Measurements from ENCODE around the gene ZMIZ1.
"Not testable (repeated sequence)": the region's sequence is repeated elsewhere in the genome, so short reads cannot be mapped to it uniquely, and the experiment has no call there.

Gene ZMIZ1

GRCh38 chr10:79277579-79278269 lies 209.0 kb downstream of the ZMIZ1 start:
- no peak overlapping the region for H3K9ac ChIP-seq (ENCODE audit: low read depth in 1 of 2, low read length in 2 of 2)
- peaks cover 16 to 51% of the 10 kb centered on the region in 2 donors for H3K36me3 ChIP-seq (ENCODE audit: control insufficient read depth in 1 of 2, insufficient read depth in 2 of 2, low read length in 2 of 2)
- H3K4me1 ChIP-seq (ENCODE audit: control insufficient read depth in 1 of 2, insufficient read depth in 2 of 2, low read length in 2 of 2), result peaks cover 9 to 15% of the 10 kb centered on the region in 2 donors

GRCh38 chr10:79279047-79279446 lies 210.3 kb downstream of the ZMIZ1 start:
- not testable (repeated sequence) for H3K4me3 ChIP-seq (ENCODE audit: low read depth in 1 of 2, low read length in 2 of 2); H3K9ac ChIP-seq (ENCODE audit: low read depth in 1 of 2, low read length in 2 of 2); H3K27ac ChIP-seq (ENCODE audit: low read depth, low read length); H3K9me3 ChIP-seq (ENCODE audit: control insufficient read depth in 1 of 2, low read length in 2 of 2); H3K27me3 ChIP-seq (ENCODE audit: control insufficient read depth in 1 of 2, insufficient read depth in 2 of 2, low read length in 2 of 2)
- Histone ChIP-seq H3K4me1 (ENCODE audit: control insufficient read depth in 1 of 2, insufficient read depth in 2 of 2, low read length in 2 of 2) (peaks cover 13 to 15% of the 10 kb centered on the region in 2 donors), H3K36me3 (ENCODE audit: control insufficient read depth in 1 of 2, insufficient read depth in 2 of 2, low read length in 2 of 2) (peaks cover 16 to 55% of the 10 kb centered on the region in 2 donors)

More at GRCh38 chr10:79277579-79278269, 209.0 kb downstream of the ZMIZ1 start:
- H3K9me3 ChIP-seq (ENCODE audit: control insufficient read depth in 1 of 2, low read length in 2 of 2), result no peaks in the 10 kb centered on the region
- H3K27me3 ChIP-seq (ENCODE audit: control insufficient read depth in 1 of 2, insufficient read depth in 2 of 2, low read length in 2 of 2), result no peaks in the 10 kb centered on the region
- no peak overlapping the region for H3K4me3 ChIP-seq (ENCODE audit: low read depth in 1 of 2, low read length in 2 of 2)
- no peak overlapping the region for H3K27ac ChIP-seq (ENCODE audit: low read depth, low read length)

GRCh38 chr10:79280956-79281355 lies 212.2 kb downstream of the ZMIZ1 start:
- H3K27ac ChIP-seq (ENCODE audit: low read depth, low read length), result no peak overlapping the region
- H3K36me3 ChIP-seq (ENCODE audit: control insufficient read depth in 1 of 2, insufficient read depth in 2 of 2, low read length in 2 of 2), result peaks cover 16 to 58% of the 10 kb centered on the region in 2 donors
- no peak overlapping the region for H3K4me3 ChIP-seq (ENCODE audit: low read depth in 1 of 2, low read length in 2 of 2)
- peaks cover 23 to 26% of the 10 kb centered on the region in 2 donors for H3K4me1 ChIP-seq (ENCODE audit: control insufficient read depth in 1 of 2, insufficient read depth in 2 of 2, low read length in 2 of 2)
- no peaks in the 10 kb centered on the region for H3K9me3 ChIP-seq (ENCODE audit: control insufficient read depth in 1 of 2, low read length in 2 of 2)
- H3K9ac ChIP-seq (ENCODE audit: low read depth in 1 of 2, low read length in 2 of 2), result no peak overlapping the region
- H3K27me3 ChIP-seq (ENCODE audit: control insufficient read depth in 1 of 2, insufficient read depth in 2 of 2, low read length in 2 of 2), result no peaks in the 10 kb centered on the region

GRCh38 chr10:79282388-79282787 lies 213.6 kb downstream of the ZMIZ1 start:
- peaks cover 12 to 54% of the 10 kb centered on the region in 2 donors for H3K36me3 ChIP-seq (ENCODE audit: control insufficient read depth in 1 of 2, insufficient read depth in 2 of 2, low read length in 2 of 2)
- H3K9ac ChIP-seq (ENCODE audit: low read depth in 1 of 2, low read length in 2 of 2), result no peak overlapping the region
- H3K4me1 ChIP-seq (ENCODE audit: control insufficient read depth in 1 of 2, insufficient read depth in 2 of 2, low read length in 2 of 2), result peaks cover 28 to 37% of the 10 kb centered on the region in 2 donors
- no peak overlapping the region for H3K4me3 ChIP-seq (ENCODE audit: low read depth in 1 of 2, low read length in 2 of 2)
- H3K9me3 ChIP-seq (ENCODE audit: control insufficient read depth in 1 of 2, low read length in 2 of 2), result no peaks in the 10 kb centered on the region
- no peak overlapping the region for H3K27ac ChIP-seq (ENCODE audit: low read depth, low read length)
- no peaks in the 10 kb centered on the region for H3K27me3 ChIP-seq (ENCODE audit: control insufficient read depth in 1 of 2, insufficient read depth in 2 of 2, low read length in 2 of 2)

- no peaks in the 10 kb centered on the region for H3K9me3 ChIP-seq (ENCODE audit: control insufficient read depth in 1 of 2, low read length in 2 of 2)
- peaks cover 28 to 37% of the 10 kb centered on the region in 2 donors for H3K4me1 ChIP-seq (ENCODE audit: control insufficient read depth in 1 of 2, insufficient read depth in 2 of 2, low read length in 2 of 2)
- no peak overlapping the region for H3K4me3 ChIP-seq (ENCODE audit: low read depth in 1 of 2, low read length in 2 of 2)
- no peaks in the 10 kb centered on the region for H3K27me3 ChIP-seq (ENCODE audit: control insufficient read depth in 1 of 2, insufficient read depth in 2 of 2, low read length in 2 of 2)
- no peak overlapping the region for H3K9ac ChIP-seq (ENCODE audit: low read depth in 1 of 2, low read length in 2 of 2)
- peaks cover 9 to 53% of the 10 kb centered on the region in 2 donors for H3K36me3 ChIP-seq (ENCODE audit: control insufficient read depth in 1 of 2, insufficient read depth in 2 of 2, low read length in 2 of 2)
- H3K27ac ChIP-seq (ENCODE audit: low read depth, low read length), result no peak overlapping the region
Observed at GRCh38 chr10:79283616-79284015, 214.8 kb downstream of the ZMIZ1 start.

- H3K4me1 ChIP-seq (ENCODE audit: control insufficient read depth in 1 of 2, insufficient read depth in 2 of 2, low read length in 2 of 2), result peaks cover 28 to 37% of the 10 kb centered on the region in 2 donors
- H3K27me3 ChIP-seq (ENCODE audit: control insufficient read depth in 1 of 2, insufficient read depth in 2 of 2, low read length in 2 of 2), result no peaks in the 10 kb centered on the region
- H3K27ac ChIP-seq (ENCODE audit: low read depth, low read length), result no peak overlapping the region
- H3K9ac ChIP-seq (ENCODE audit: low read depth in 1 of 2, low read length in 2 of 2), result peak overlapping the region in 1 of 2 donors; percentile 3
- H3K9me3 ChIP-seq (ENCODE audit: control insufficient read depth in 1 of 2, low read length in 2 of 2), result no peaks in the 10 kb centered on the region
- H3K36me3 ChIP-seq (ENCODE audit: control insufficient read depth in 1 of 2, insufficient read depth in 2 of 2, low read length in 2 of 2), result peaks cover 10 to 56% of the 10 kb centered on the region in 2 donors
- H3K4me3 ChIP-seq (ENCODE audit: low read depth in 1 of 2, low read length in 2 of 2), result no peak overlapping the region
Observed at GRCh38 chr10:79284158-79284871, 215.5 kb downstream of the ZMIZ1 start.

GRCh38 chr10:79285315-79286197 lies 216.8 kb downstream of the ZMIZ1 start:
- Histone ChIP-seq H3K9me3 (ENCODE audit: control insufficient read depth in 1 of 2, low read length in 2 of 2) (no peaks in the 10 kb centered on the region), H3K9ac (ENCODE audit: low read depth in 1 of 2, low read length in 2 of 2) (peak overlapping the region; percentile 20 to 55), H3K4me1 (ENCODE audit: control insufficient read depth in 1 of 2, insufficient read depth in 2 of 2, low read length in 2 of 2) (peaks cover 28 to 37% of the 10 kb centered on the region in 2 donors), H3K27ac (ENCODE audit: low read depth, low read length) (peak overlapping the region; percentile 17), H3K27me3 (ENCODE audit: control insufficient read depth in 1 of 2, insufficient read depth in 2 of 2, low read length in 2 of 2) (no peaks in the 10 kb centered on the region), H3K36me3 (ENCODE audit: control insufficient read depth in 1 of 2, insufficient read depth in 2 of 2, low read length in 2 of 2) (peaks cover 19 to 64% of the 10 kb centered on the region in 2 donors), H3K4me3 (ENCODE audit: low read depth in 1 of 2, low read length in 2 of 2) (peak overlapping the region; percentile 24 to 40)

GRCh38 chr10:79286318-79286951 lies 217.7 kb downstream of the ZMIZ1 start:
- Histone ChIP-seq H3K27me3 (ENCODE audit: control insufficient read depth in 1 of 2, insufficient read depth in 2 of 2, low read length in 2 of 2) (no peaks in the 10 kb centered on the region), H3K9ac (ENCODE audit: low read depth in 1 of 2, low read length in 2 of 2) (peak overlapping the region; percentile 18 to 55), H3K4me3 (ENCODE audit: low read depth in 1 of 2, low read length in 2 of 2) (peak overlapping the region; percentile 25 to 40), H3K27ac (ENCODE audit: low read depth, low read length) (peak overlapping the region; percentile 20), H3K9me3 (ENCODE audit: control insufficient read depth in 1 of 2, low read length in 2 of 2) (no peaks in the 10 kb centered on the region), H3K4me1 (ENCODE audit: control insufficient read depth in 1 of 2, insufficient read depth in 2 of 2, low read length in 2 of 2) (peaks cover 28 to 37% of the 10 kb centered on the region in 2 donors), H3K36me3 (ENCODE audit: control insufficient read depth in 1 of 2, insufficient read depth in 2 of 2, low read length in 2 of 2) (peaks cover 21 to 60% of the 10 kb centered on the region in 2 donors)

GRCh38 chr10:79287973-79288723 lies 219.4 kb downstream of the ZMIZ1 start:
- H3K9ac ChIP-seq (ENCODE audit: low read depth in 1 of 2, low read length in 2 of 2), result no peak overlapping the region
- peaks cover 20 to 54% of the 10 kb centered on the region in 2 donors for H3K36me3 ChIP-seq (ENCODE audit: control insufficient read depth in 1 of 2, insufficient read depth in 2 of 2, low read length in 2 of 2)
- no peaks in the 10 kb centered on the region for H3K27me3 ChIP-seq (ENCODE audit: control insufficient read depth in 1 of 2, insufficient read depth in 2 of 2, low read length in 2 of 2)
- H3K4me3 ChIP-seq (ENCODE audit: low read depth in 1 of 2, low read length in 2 of 2), result no peak overlapping the region
- peaks cover 31 to 39% of the 10 kb centered on the region in 2 donors for H3K4me1 ChIP-seq (ENCODE audit: control insufficient read depth in 1 of 2, insufficient read depth in 2 of 2, low read length in 2 of 2)
- no peaks in the 10 kb centered on the region for H3K9me3 ChIP-seq (ENCODE audit: control insufficient read depth in 1 of 2, low read length in 2 of 2)
- no peak overlapping the region for H3K27ac ChIP-seq (ENCODE audit: low read depth, low read length)
